HL-60 (cell line): ENCODE data around the gene FHAD1.

Experiments
- GABPA ChIP-seq: IDR thresholded peaks from 2 replicates; pipeline ENCODE4 v1.6.1; 2012; ENCODE audit warnings: low read depth
- POLR2AphosphoS5 ChIP-seq: IDR thresholded peaks from 2 replicates; pipeline ENCODE4 v1.6.1; 2012; ENCODE audit warnings: low read depth
- SPI1 ChIP-seq: IDR thresholded peaks from 2 replicates; pipeline ENCODE4 v1.6.1; 2012; ENCODE audit warnings: low read depth, mild to moderate bottlenecking, borderline replicate concordance
- TF ChIP-seq, protein P1 (sequence below): IDR thresholded peaks from one replicate; pipeline ENCODE4 v1.5.1; 2011; ENCODE audit warnings: low read length, control low read depth, inconsistent platforms; ENCODE audit not compliant: insufficient read depth
- TF ChIP-seq, protein P2 (sequence below): IDR thresholded peaks from 2 replicates; pipeline ENCODE4 v1.6.1; 2012; ENCODE audit warnings: low read depth; ENCODE audit not compliant: insufficient replicate concordance

DNA sequence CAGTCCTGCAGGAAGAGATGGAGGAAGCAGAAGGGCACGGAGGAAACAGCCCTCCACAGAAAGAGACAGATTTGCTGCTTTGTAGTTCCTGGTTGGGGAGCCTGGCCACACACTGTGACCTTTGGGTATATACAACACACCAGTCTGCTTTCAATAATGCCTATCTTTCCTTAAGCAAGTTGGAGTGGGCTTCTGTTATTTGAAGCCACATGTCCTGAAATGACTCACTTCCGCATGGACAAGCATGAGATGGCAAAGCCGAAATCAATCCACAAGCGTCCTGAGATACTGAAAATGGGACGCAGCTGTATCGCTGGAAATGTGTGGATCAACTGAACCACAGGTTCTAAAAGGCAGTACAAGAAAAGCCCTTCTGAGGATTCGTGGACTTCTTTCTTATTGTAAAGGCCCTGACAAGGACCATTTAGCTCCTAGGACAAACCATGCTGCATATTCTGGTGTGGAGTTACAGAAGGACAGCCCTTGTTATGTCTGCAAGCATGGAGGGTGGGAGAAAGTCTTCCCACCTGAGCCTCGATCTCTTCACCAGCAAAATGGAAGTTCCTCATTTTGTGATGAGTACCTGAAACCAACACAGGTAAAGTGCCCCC lies 22.7 kb upstream of the FHAD1 start:
- no peak for TF ChIP-seq POLR2AphosphoS5
- TF ChIP-seq, protein P1, sequence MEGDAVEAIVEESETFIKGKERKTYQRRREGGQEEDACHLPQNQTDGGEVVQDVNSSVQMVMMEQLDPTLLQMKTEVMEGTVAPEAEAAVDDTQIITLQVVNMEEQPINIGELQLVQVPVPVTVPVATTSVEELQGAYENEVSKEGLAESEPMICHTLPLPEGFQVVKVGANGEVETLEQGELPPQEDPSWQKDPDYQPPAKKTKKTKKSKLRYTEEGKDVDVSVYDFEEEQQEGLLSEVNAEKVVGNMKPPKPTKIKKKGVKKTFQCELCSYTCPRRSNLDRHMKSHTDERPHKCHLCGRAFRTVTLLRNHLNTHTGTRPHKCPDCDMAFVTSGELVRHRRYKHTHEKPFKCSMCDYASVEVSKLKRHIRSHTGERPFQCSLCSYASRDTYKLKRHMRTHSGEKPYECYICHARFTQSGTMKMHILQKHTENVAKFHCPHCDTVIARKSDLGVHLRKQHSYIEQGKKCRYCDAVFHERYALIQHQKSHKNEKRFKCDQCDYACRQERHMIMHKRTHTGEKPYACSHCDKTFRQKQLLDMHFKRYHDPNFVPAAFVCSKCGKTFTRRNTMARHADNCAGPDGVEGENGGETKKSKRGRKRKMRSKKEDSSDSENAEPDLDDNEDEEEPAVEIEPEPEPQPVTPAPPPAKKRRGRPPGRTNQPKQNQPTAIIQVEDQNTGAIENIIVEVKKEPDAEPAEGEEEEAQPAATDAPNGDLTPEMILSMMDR: no peak
- TF ChIP-seq, protein P2, sequence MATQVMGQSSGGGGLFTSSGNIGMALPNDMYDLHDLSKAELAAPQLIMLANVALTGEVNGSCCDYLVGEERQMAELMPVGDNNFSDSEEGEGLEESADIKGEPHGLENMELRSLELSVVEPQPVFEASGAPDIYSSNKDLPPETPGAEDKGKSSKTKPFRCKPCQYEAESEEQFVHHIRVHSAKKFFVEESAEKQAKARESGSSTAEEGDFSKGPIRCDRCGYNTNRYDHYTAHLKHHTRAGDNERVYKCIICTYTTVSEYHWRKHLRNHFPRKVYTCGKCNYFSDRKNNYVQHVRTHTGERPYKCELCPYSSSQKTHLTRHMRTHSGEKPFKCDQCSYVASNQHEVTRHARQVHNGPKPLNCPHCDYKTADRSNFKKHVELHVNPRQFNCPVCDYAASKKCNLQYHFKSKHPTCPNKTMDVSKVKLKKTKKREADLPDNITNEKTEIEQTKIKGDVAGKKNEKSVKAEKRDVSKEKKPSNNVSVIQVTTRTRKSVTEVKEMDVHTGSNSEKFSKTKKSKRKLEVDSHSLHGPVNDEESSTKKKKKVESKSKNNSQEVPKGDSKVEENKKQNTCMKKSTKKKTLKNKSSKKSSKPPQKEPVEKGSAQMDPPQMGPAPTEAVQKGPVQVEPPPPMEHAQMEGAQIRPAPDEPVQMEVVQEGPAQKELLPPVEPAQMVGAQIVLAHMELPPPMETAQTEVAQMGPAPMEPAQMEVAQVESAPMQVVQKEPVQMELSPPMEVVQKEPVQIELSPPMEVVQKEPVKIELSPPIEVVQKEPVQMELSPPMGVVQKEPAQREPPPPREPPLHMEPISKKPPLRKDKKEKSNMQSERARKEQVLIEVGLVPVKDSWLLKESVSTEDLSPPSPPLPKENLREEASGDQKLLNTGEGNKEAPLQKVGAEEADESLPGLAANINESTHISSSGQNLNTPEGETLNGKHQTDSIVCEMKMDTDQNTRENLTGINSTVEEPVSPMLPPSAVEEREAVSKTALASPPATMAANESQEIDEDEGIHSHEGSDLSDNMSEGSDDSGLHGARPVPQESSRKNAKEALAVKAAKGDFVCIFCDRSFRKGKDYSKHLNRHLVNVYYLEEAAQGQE: no peak
- no peak for TF ChIP-seq GABPA
- TF ChIP-seq SPI1: no peak
